Measurements from ENCODE around the gene MSI2. TPM values are rescaled to one million over a fixed set of nuclear protein-coding genes. Genes with fewer than 3 reads are reported as not detected.

The MSI2 gene
- total and polyA plus RNA-seq, 4 donors, result 9.4 to 64.0 (median 30.4) TPM

DNA sequence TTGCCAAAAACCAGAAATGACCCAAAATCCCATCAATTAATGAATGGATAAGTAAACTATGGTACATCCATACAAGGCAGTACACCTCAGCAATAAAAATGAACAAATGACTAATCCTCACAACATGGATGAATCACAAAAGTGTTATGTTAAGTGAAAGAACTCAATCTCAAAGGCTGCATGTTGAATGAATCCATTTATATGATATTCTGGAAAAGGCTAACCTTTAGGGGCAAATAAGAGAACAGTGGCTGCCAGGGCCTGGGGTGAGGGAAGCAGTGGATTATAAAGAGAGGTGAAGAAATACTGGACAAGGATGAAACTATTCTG is 46.1 kb upstream of the MSI2 start:
- no peak overlapping the region for H3K27ac ChIP-seq (ENCODE audit: low read depth in 1 of 2, low read length in 1 of 2)
- no peak overlapping the region for H3K9ac ChIP-seq (ENCODE audit: insufficient read depth in 1 of 2, low read length in 2 of 2)
- no peaks in the 10 kb centered on the region for H3K4me1 ChIP-seq (ENCODE audit: control insufficient read depth in 5 of 5, insufficient read depth in 5 of 5, low read length in 5 of 5)
- H3K36me3 ChIP-seq (ENCODE audit: control insufficient read depth in 4 of 4, insufficient read depth in 4 of 4, low read length in 4 of 4), result no peaks in the 10 kb centered on the region
- DNase-seq (no peak), ATAC-seq (ENCODE audit: insufficient read depth, low FRiP score) (no peak)
- peaks cover 0 to 5% (median 0%) of the 10 kb centered on the region in 4 donors for H3K9me3 ChIP-seq (ENCODE audit: control insufficient read depth in 4 of 4, insufficient read depth in 3 of 4, low read length in 3 of 4)
- H3K4me3 ChIP-seq, result no peak overlapping the region
- TF ChIP-seq, protein P1, sequence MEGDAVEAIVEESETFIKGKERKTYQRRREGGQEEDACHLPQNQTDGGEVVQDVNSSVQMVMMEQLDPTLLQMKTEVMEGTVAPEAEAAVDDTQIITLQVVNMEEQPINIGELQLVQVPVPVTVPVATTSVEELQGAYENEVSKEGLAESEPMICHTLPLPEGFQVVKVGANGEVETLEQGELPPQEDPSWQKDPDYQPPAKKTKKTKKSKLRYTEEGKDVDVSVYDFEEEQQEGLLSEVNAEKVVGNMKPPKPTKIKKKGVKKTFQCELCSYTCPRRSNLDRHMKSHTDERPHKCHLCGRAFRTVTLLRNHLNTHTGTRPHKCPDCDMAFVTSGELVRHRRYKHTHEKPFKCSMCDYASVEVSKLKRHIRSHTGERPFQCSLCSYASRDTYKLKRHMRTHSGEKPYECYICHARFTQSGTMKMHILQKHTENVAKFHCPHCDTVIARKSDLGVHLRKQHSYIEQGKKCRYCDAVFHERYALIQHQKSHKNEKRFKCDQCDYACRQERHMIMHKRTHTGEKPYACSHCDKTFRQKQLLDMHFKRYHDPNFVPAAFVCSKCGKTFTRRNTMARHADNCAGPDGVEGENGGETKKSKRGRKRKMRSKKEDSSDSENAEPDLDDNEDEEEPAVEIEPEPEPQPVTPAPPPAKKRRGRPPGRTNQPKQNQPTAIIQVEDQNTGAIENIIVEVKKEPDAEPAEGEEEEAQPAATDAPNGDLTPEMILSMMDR (IDR thresholded peaks at IDR 0.05; ENCODE audit: control extremely low read depth, extremely low read depth), result no peak
- no peaks in the 10 kb centered on the region for H3K27me3 ChIP-seq (ENCODE audit: control insufficient read depth in 3 of 3, insufficient read depth in 3 of 3, low read length in 2 of 3)

DNA sequence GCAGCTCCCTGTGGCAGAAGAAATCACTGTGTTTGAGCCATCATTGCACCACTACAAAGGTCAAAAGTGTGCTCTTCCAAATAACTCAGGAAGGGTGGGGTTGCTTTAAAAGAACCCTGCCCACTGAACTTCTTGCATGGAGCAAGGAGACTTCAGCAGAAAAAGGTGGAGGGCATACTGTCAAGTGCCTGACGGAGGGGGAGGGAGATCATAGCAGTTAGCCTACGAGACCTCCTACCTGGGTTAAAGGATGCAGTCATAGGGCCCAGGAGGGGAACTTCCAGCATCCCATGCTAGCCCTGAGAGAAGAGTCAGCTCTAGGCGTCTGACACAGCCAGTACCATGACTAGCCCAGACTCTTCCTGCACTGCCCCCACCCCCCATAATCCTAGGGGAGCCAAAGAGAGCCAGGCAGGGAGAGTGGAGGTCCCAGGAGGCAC is 45.3 kb upstream of the MSI2 start:
- Histone ChIP-seq H3K9me3 (ENCODE audit: control insufficient read depth in 4 of 4, insufficient read depth in 3 of 4, low read length in 3 of 4) (peaks cover 0 to 5% (median 0%) of the 10 kb centered on the region in 4 donors), H3K4me1 (ENCODE audit: control insufficient read depth in 5 of 5, insufficient read depth in 5 of 5, low read length in 5 of 5) (no peaks in the 10 kb centered on the region), H3K27me3 (ENCODE audit: control insufficient read depth in 3 of 3, insufficient read depth in 3 of 3, low read length in 2 of 3) (no peaks in the 10 kb centered on the region), H3K36me3 (ENCODE audit: control insufficient read depth in 4 of 4, insufficient read depth in 4 of 4, low read length in 4 of 4) (no peaks in the 10 kb centered on the region), H3K27ac (ENCODE audit: low read depth in 1 of 2, low read length in 1 of 2) (no peak overlapping the region), H3K4me3 (no peak overlapping the region), H3K9ac (ENCODE audit: insufficient read depth in 1 of 2, low read length in 2 of 2) (no peak overlapping the region)
- no peak for DNase-seq
- no peak for ATAC-seq (ENCODE audit: insufficient read depth, low FRiP score)
- TF ChIP-seq, protein P1 (IDR thresholded peaks at IDR 0.05; ENCODE audit: control extremely low read depth, extremely low read depth), result no peak
- 64 to 69% methylated on average over 3 of the region's 3 CpGs for WGBS, 2 donors

DNA sequence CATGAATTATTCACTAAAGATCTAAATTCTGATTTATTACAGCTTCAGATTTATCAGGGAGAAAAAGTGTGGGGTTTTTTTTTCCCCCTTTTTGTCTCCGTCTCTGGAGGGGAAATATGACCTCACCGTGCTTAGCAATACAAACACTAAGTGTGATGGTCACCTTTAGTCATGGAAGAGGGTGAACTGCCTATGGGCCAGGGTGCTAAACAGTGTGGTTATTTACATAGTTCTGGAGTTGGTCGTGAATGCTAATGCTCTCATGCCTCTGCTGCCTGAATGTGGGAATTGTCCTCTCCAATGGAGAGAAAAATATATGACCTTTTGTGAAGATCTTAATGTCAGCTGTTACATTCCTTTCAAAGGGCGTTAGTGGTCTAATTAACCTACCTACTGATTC is 44.8 kb upstream of the MSI2 start:
- DNase-seq (no peak), ATAC-seq (ENCODE audit: insufficient read depth, low FRiP score) (no peak)
- Histone ChIP-seq H3K9ac (ENCODE audit: insufficient read depth in 1 of 2, low read length in 2 of 2) (no peak overlapping the region), H3K36me3 (ENCODE audit: control insufficient read depth in 4 of 4, insufficient read depth in 4 of 4, low read length in 4 of 4) (no peaks in the 10 kb centered on the region), H3K27me3 (ENCODE audit: control insufficient read depth in 3 of 3, insufficient read depth in 3 of 3, low read length in 2 of 3) (no peaks in the 10 kb centered on the region), H3K4me1 (ENCODE audit: control insufficient read depth in 5 of 5, insufficient read depth in 5 of 5, low read length in 5 of 5) (no peaks in the 10 kb centered on the region), H3K27ac (ENCODE audit: low read depth in 1 of 2, low read length in 1 of 2) (no peak overlapping the region), H3K4me3 (no peak overlapping the region), H3K9me3 (ENCODE audit: control insufficient read depth in 4 of 4, insufficient read depth in 3 of 4, low read length in 3 of 4) (peaks cover 0 to 5% (median 0%) of the 10 kb centered on the region in 4 donors)
- TF ChIP-seq, protein P1 (IDR thresholded peaks at IDR 0.05; ENCODE audit: control extremely low read depth, extremely low read depth), result no peak
- 70 to 77% methylated on average over 4 of the region's 4 CpGs for WGBS, 2 donors

DNA sequence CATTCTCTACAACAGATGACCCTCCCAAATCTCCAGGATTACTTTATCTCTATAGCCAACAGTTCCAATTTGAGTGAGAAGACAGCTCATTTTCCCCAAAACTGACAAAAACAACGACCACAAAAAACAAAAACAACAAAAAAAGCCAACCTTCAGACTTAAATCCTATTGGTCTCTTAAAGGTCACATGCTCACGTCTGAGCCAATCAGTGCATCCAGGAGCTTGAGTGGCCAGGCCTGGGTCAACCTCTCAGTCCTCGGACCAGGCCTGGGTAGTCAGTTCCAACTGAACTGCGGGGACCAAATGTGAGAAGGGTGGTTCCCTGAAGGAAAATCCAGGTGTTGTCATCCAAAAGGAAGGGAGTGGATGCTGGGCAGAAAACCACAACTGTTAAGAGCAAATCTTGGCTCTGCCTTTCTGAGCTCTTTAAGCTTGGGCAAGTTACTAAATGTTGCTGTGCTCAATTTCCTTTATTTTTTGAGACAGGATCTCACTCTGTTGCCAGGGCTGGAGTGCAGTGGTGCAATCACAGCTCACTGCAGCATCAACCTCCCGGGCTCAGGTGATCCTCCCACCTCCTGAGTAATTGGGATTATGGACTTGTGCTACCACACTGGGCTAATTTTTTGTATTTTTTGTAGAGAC is 43.0 kb upstream of the MSI2 start:
- Histone ChIP-seq H3K27me3 (ENCODE audit: control insufficient read depth in 3 of 3, insufficient read depth in 3 of 3, low read length in 2 of 3) (no peaks in the 10 kb centered on the region), H3K9me3 (ENCODE audit: control insufficient read depth in 4 of 4, insufficient read depth in 3 of 4, low read length in 3 of 4) (no peaks in the 10 kb centered on the region), H3K9ac (ENCODE audit: insufficient read depth in 1 of 2, low read length in 2 of 2) (no peak overlapping the region), H3K4me3 (no peak overlapping the region), H3K4me1 (ENCODE audit: control insufficient read depth in 5 of 5, insufficient read depth in 5 of 5, low read length in 5 of 5) (no peaks in the 10 kb centered on the region), H3K27ac (ENCODE audit: low read depth in 1 of 2, low read length in 1 of 2) (no peak overlapping the region), H3K36me3 (ENCODE audit: control insufficient read depth in 4 of 4, insufficient read depth in 4 of 4, low read length in 4 of 4) (no peaks in the 10 kb centered on the region)
- ATAC-seq (ENCODE audit: insufficient read depth, low FRiP score), result no peak
- TF ChIP-seq, protein P1 (IDR thresholded peaks at IDR 0.05; ENCODE audit: control extremely low read depth, extremely low read depth), result no peak
- DNase-seq, result no peak
- 92 to 94% methylated on average over 5 of the region's 5 CpGs for WGBS, 2 donors
